PFSK-1 (cell line): Measurements from ENCODE around the gene RPS3.

Experiments
- FOXP2 ChIP-seq: optimal IDR thresholded peaks from 2 replicates; pipeline ENCODE3; 2011; ENCODE audit warnings: borderline replicate concordance, control low read depth, inconsistent platforms; ENCODE audit not compliant: insufficient read depth; ENCODE audit errors: extremely low read length, extremely low read depth
- POLR2AphosphoS5 ChIP-seq: IDR thresholded peaks from 2 replicates; pipeline ENCODE4 v1.6.1; 2012; ENCODE audit warnings: low read depth, mild to moderate bottlenecking, control low read depth, low read length, moderate library complexity
- REST ChIP-seq, 2 experiments: IDR thresholded peaks; 2 replicates each; pipeline versions ENCODE4 v1.6.1 to v1.8.0; 2011 to 2012; ENCODE audit warnings: low read depth in 2 of 2, low read length in 2 of 2, control low read depth in 1 of 2, inconsistent platforms in 1 of 2, mild to moderate bottlenecking in 1 of 2, moderate library complexity in 1 of 2; ENCODE audit not compliant: insufficient read depth in 1 of 2
- SIN3A ChIP-seq: IDR thresholded peaks from 2 replicates; pipeline ENCODE4 v1.6.1; 2012; ENCODE audit warnings: mild to moderate bottlenecking, low read length, moderate library complexity, borderline replicate concordance; ENCODE audit not compliant: insufficient read depth
- TAF1 ChIP-seq: IDR thresholded peaks from 2 replicates; pipeline ENCODE4 v1.6.1; 2012; ENCODE audit warnings: low read length, control low read depth, borderline replicate concordance; ENCODE audit not compliant: insufficient read depth

Gene RPS3

GRCh38 chr11:75408957-75409219 lies 9.6 kb downstream of the RPS3 start:
- no peak for TF ChIP-seq POLR2AphosphoS5
- no peak for TF ChIP-seq FOXP2
- no peak for TF ChIP-seq SIN3A
- no peak for TF ChIP-seq TAF1
- TF ChIP-seq REST (IDR thresholded peaks at IDR 0.05; ENCODE audit: insufficient read depth in 1 of 2, low read depth in 2 of 2, low read length in 2 of 2): no peak

GRCh38 chr11:75413864-75414263 lies 14.5 kb downstream of the RPS3 start:
- TF ChIP-seq SIN3A (no peak), FOXP2 (no peak), POLR2AphosphoS5 (no peak), REST (IDR thresholded peaks at IDR 0.05; ENCODE audit: insufficient read depth in 1 of 2, low read depth in 2 of 2, low read length in 2 of 2) (no peak), TAF1 (no peak)

GRCh38 chr11:75420224-75421034 lies 21.1 kb downstream of the RPS3 start:
- TF ChIP-seq REST (IDR thresholded peaks at IDR 0.05; ENCODE audit: insufficient read depth in 1 of 2, low read depth in 2 of 2, low read length in 2 of 2): no peak
- no peak for TF ChIP-seq FOXP2
- TF ChIP-seq SIN3A: no peak
- TF ChIP-seq TAF1: no peak
- no peak; the same call in 1 of the 2 replicates for TF ChIP-seq POLR2AphosphoS5

- no peak for TF ChIP-seq TAF1
- no peak for TF ChIP-seq POLR2AphosphoS5
- TF ChIP-seq REST (IDR thresholded peaks at IDR 0.05; ENCODE audit: insufficient read depth in 1 of 2, low read depth in 2 of 2, low read length in 2 of 2): no peak
- TF ChIP-seq SIN3A: no peak
- TF ChIP-seq FOXP2: no peak
Measured at GRCh38 chr11:75421035-75421602, 21.8 kb downstream of the RPS3 start.

GRCh38 chr11:75421902-75422247 lies 22.6 kb downstream of the RPS3 start:
- TF ChIP-seq TAF1 (no peak), SIN3A (no peak), FOXP2 (no peak)
